BE2C (cell line): Measurements from ENCODE around the gene CNTLN.
"Not testable (repeated sequence)": the region's sequence is repeated elsewhere in the genome, so short reads cannot be mapped to it uniquely, and the experiment has no call there.

Source experiments
- DNase-seq: peaks from one replicate; pipeline ENCODE4 v3.0.0-alpha.2; 2020
- H3K27me3 ChIP-seq: fragments of 250-450 bp; sonication (Bioruptor Pico); 2 replicates; pipeline ENCODE4 v1.5.1; 2020; ENCODE audit warnings: mild to moderate bottlenecking
- H3K36me3 ChIP-seq: fragments of 250-450 bp; sonication (Bioruptor Pico); 2 replicates; pipeline ENCODE4 v1.5.1; 2020; ENCODE audit warnings: mild to moderate bottlenecking
- H3K4me1 ChIP-seq: fragments of 250-450 bp; sonication (Bioruptor Pico); 2 replicates; pipeline ENCODE4 v1.5.1; 2020
- H3K4me3 ChIP-seq: 2 replicates; pipeline ENCODE4 v1.5.1; 2011; ENCODE audit warnings: low read depth, low read length
- H3K9me3 ChIP-seq: fragments of 250-450 bp; sonication (Bioruptor Pico); 2 replicates; pipeline ENCODE4 v1.5.1; 2020
- TF ChIP-seq, protein P1 (sequence below): IDR thresholded peaks from 2 replicates; pipeline ENCODE4 v1.5.1; 2012; ENCODE audit warnings: mild to moderate bottlenecking, low read depth, low read length

CNTLN gene

DNA sequence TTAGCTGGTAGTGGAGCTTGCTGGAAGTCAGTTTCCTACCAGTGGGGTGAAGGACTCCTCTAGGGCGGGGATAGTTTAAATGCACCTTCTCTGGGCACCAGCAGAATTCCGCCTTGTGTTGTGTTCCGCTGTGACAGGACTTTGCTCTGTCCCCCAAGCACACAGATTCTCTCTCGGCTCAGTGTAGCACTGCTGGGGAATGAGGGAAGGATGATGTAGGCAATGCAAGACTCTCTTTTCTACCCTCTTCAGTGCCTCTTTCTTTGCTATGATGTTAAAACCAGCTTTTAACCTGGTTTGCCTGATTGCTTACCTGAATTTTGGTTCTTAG is 288.8 kb downstream of the CNTLN start:
- Histone ChIP-seq H3K4me1 (no peaks in the 10 kb centered on the region), H3K36me3 (no peaks in the 10 kb centered on the region), H3K9me3 (no peaks in the 10 kb centered on the region), H3K27me3 (no peaks in the 10 kb centered on the region), H3K4me3 (no peak overlapping the region)
- no peak for DNase-seq
- TF ChIP-seq, protein P1, sequence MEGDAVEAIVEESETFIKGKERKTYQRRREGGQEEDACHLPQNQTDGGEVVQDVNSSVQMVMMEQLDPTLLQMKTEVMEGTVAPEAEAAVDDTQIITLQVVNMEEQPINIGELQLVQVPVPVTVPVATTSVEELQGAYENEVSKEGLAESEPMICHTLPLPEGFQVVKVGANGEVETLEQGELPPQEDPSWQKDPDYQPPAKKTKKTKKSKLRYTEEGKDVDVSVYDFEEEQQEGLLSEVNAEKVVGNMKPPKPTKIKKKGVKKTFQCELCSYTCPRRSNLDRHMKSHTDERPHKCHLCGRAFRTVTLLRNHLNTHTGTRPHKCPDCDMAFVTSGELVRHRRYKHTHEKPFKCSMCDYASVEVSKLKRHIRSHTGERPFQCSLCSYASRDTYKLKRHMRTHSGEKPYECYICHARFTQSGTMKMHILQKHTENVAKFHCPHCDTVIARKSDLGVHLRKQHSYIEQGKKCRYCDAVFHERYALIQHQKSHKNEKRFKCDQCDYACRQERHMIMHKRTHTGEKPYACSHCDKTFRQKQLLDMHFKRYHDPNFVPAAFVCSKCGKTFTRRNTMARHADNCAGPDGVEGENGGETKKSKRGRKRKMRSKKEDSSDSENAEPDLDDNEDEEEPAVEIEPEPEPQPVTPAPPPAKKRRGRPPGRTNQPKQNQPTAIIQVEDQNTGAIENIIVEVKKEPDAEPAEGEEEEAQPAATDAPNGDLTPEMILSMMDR, result no peak

DNA sequence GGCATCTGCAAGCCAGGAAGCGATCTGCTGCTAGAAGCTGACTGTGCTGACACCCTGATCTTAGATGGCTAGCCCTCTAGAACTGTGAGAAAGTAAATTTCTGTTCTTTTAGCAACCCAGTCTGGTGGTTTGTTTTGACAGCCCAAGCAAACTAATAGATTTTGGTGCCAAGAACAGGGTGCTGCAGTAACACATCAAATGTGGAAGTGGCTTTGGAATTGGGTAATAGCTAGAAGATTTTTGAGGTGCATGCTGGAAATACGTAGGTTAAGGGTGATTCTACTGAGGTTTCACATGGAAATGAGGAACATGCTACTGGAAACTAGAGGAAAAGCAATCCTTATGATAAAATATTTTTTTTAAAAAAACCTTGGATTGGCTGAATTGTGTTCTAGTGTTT is 290.5 kb downstream of the CNTLN start:
- TF ChIP-seq, protein P1, result no peak
- no peak for DNase-seq
- H3K4me1 ChIP-seq, result no peaks in the 10 kb centered on the region
- H3K36me3 ChIP-seq, result no peaks in the 10 kb centered on the region
- no peaks in the 10 kb centered on the region for H3K27me3 ChIP-seq
- H3K4me3 ChIP-seq, result no peak overlapping the region
- no peaks in the 10 kb centered on the region for H3K9me3 ChIP-seq

DNA sequence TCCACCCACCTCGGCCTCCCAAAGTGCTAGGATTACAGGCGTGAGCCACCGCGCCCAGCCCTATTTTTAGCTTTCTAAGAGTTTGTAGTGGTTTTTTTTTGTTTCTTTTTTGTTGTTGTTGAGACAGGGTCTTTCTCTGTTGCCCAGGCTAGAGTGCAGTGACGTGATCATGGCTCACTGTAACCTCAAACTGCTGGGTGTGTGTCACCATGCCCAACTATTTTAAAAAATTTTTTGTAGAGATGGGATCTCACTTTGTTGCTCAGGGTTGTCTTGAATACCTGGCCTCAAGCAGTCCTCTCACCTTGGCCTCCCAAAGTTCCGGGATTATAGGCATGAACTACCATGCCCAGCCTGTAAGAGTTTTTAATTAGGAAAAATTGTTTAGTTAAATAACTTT is 298.7 kb downstream of the CNTLN start:
- Histone ChIP-seq H3K4me1 (no peaks in the 10 kb centered on the region), H3K36me3 (no peaks in the 10 kb centered on the region), H3K4me3 (no peak overlapping the region), H3K9me3 (no peaks in the 10 kb centered on the region; the same call in none of the 2 replicates), H3K27me3 (no peaks in the 10 kb centered on the region)
- TF ChIP-seq, protein P1, result no peak
- DNase-seq, result no peak

DNA sequence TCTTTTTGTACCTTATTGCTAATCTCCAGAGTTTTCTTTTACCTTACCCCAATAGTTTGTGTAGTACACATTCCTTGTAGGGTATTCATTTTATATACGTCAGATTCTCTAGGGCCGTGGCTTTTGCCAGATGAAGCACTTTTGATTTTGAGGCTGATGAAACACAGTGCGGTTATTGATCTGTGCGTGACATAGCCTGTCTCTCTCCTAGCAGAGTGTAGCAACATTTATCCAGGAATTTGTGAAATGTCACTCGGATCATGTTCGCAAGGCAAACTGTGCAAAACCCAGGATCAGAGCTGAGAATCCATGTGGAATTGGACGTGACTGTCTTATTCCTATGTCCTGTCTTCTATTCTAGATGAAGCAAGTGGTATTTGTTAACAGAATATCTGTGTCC is 302.0 kb downstream of the CNTLN start:
- TF ChIP-seq, protein P1, result no peak
- H3K9me3 ChIP-seq, result no peaks in the 10 kb centered on the region; the same call in 1 of the 2 replicates
- no peak for DNase-seq

DNA sequence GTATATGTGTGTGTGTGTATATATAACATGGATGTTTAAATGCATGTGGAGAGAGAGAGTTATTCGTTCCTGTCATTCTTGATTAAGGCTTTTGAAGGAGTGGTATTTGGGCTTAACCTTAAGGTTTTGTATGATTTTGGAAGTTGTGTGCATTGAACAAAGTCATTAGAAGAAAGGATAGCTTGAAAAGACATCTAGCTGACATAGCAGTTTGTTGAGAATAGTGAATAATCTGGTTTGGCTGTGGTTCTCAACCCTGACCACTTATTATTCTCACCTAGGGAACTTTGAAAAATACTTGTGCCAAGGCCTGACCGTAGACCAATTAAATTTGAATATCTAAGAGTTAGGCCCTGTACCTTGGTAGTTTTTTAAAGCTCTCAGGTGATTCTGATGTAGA is 303.0 kb downstream of the CNTLN start:
- DNase-seq, result no peak
- Histone ChIP-seq H3K4me1 (no peaks in the 10 kb centered on the region), H3K36me3 (no peaks in the 10 kb centered on the region), H3K27me3 (no peaks in the 10 kb centered on the region), H3K9me3 (no peaks in the 10 kb centered on the region; the same call in 1 of the 2 replicates), H3K4me3 (no peak overlapping the region)
- TF ChIP-seq, protein P1, result no peak

More for the DNA sequence above, 302.0 kb downstream of the CNTLN start:
- Histone ChIP-seq H3K4me1 (no peaks in the 10 kb centered on the region), H3K4me3 (no peak overlapping the region), H3K36me3 (no peaks in the 10 kb centered on the region), H3K27me3 (no peaks in the 10 kb centered on the region)

GRCh38 chr9:17445126-17445525 is 310.3 kb downstream of the CNTLN start:
- not testable (repeated sequence) for H3K4me3 ChIP-seq, H3K4me1 ChIP-seq, H3K36me3 ChIP-seq, H3K9me3 ChIP-seq, H3K27me3 ChIP-seq, DNase-seq

- DNase-seq, result peak; percentile 35
- TF ChIP-seq, protein P1, result no peak
- H3K36me3 ChIP-seq, result no peaks in the 10 kb centered on the region
Measured at GRCh38 chr9:17453751-17454150, 318.9 kb downstream of the CNTLN start.

More at GRCh38 chr9:17453751-17454150, 318.9 kb downstream of the CNTLN start:
- H3K27me3 ChIP-seq, result no peaks in the 10 kb centered on the region
- H3K4me1 ChIP-seq, result peaks cover 2% of the 10 kb centered on the region; the same call in 1 of the 2 replicates
- no peak overlapping the region for H3K4me3 ChIP-seq
- H3K9me3 ChIP-seq, result no peaks in the 10 kb centered on the region
